IMR-90 (cell line): Measurements from ENCODE around the gene TECPR2.

Experiments
- BHLHE40 ChIP-seq: fragments of 150-350 bp; IDR thresholded peaks from 2 replicates; pipeline ENCODE4 v1.6.1; 2016; ENCODE audit warnings: mild to moderate bottlenecking, low read depth, low read length
- CEBPB ChIP-seq: IDR thresholded peaks from 2 replicates; pipeline ENCODE4 v1.6.1; 2012; ENCODE audit warnings: low read depth, low read length, improper control_type of control experiment
- CHD1 ChIP-seq: IDR thresholded peaks from 2 replicates; pipeline ENCODE4 v1.6.1; 2012; ENCODE audit warnings: low read depth, low read length, improper control_type of control experiment
- MAFK ChIP-seq: IDR thresholded peaks from 2 replicates; pipeline ENCODE4 v1.6.1; 2012; ENCODE audit warnings: low read depth, low read length, improper control_type of control experiment
- MAZ ChIP-seq: IDR thresholded peaks from 2 replicates; pipeline ENCODE4 v1.6.1; 2012; ENCODE audit warnings: low read depth, mild to moderate bottlenecking, low read length, improper control_type of control experiment, moderate library complexity, borderline replicate concordance
- MXI1 ChIP-seq: IDR thresholded peaks from 2 replicates; pipeline ENCODE4 v1.6.1; 2012; ENCODE audit warnings: low read depth, mild to moderate bottlenecking, low read length, moderate library complexity, borderline replicate concordance
- NFE2L2 ChIP-seq: fragments of 150-350 bp; IDR thresholded peaks from 2 replicates; pipeline ENCODE4 v1.6.1; 2016; ENCODE audit warnings: low read depth, mild to moderate bottlenecking, low read length
- POLR2A ChIP-seq: IDR thresholded peaks from 2 replicates; pipeline ENCODE4 v1.6.1; 2012; ENCODE audit warnings: mild to moderate bottlenecking, low read depth, low read length
- RAD21 ChIP-seq: IDR thresholded peaks from 2 replicates; pipeline ENCODE4 v1.6.1; 2012; ENCODE audit warnings: low read length, improper control_type of control experiment
- SMC3 ChIP-seq: fragments of 150-350 bp; IDR thresholded peaks from 2 replicates; pipeline ENCODE4 v1.6.1; 2016; ENCODE audit warnings: low read depth, mild to moderate bottlenecking, antibody characterized with exemption, low read length, moderate library complexity
- USF2 ChIP-seq: fragments of 150-350 bp; IDR thresholded peaks from 2 replicates; pipeline ENCODE4 v1.6.1; 2017; ENCODE audit warnings: mild to moderate bottlenecking, antibody characterized with exemption, low read length, low read depth
- TF ChIP-seq, protein P1 (sequence below): conservative IDR thresholded peaks from 2 replicates; pipeline ENCODE4 v1.5.1; 2012; ENCODE audit warnings: mild to moderate bottlenecking, low read depth, low read length, improper control_type of control experiment
- TF ChIP-seq, protein P2 (sequence below): fragments of 150-350 bp; IDR thresholded peaks from 2 replicates; pipeline ENCODE4 v1.6.1; 2016; ENCODE audit warnings: low read depth, mild to moderate bottlenecking, low read length, moderate library complexity, borderline replicate concordance

DNA sequence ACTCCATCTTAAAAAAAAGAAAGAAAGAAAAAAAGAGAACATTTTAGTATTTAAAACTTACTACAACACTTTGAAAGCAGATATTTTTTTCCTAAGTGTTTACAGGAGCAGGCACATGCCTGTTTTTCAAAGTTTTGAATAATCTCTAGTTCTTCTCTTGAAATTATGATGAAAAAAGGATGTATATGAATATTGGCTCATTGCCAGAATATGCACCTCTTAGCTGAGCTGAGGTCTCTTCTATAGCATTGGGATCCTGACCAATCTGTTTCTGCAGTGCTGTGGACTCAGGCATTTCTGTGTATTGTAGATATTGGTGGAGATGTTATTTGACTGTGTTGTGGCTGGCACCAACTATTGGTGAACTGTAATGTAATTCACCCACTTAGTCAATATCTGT, 15.0 kb downstream of the TECPR2 start:
- TF ChIP-seq POLR2A, result no peak
- TF ChIP-seq, protein P1, sequence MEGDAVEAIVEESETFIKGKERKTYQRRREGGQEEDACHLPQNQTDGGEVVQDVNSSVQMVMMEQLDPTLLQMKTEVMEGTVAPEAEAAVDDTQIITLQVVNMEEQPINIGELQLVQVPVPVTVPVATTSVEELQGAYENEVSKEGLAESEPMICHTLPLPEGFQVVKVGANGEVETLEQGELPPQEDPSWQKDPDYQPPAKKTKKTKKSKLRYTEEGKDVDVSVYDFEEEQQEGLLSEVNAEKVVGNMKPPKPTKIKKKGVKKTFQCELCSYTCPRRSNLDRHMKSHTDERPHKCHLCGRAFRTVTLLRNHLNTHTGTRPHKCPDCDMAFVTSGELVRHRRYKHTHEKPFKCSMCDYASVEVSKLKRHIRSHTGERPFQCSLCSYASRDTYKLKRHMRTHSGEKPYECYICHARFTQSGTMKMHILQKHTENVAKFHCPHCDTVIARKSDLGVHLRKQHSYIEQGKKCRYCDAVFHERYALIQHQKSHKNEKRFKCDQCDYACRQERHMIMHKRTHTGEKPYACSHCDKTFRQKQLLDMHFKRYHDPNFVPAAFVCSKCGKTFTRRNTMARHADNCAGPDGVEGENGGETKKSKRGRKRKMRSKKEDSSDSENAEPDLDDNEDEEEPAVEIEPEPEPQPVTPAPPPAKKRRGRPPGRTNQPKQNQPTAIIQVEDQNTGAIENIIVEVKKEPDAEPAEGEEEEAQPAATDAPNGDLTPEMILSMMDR, result no peak
- TF ChIP-seq RAD21, result no peak
- TF ChIP-seq MXI1, result no peak
- no peak for TF ChIP-seq MAFK
- TF ChIP-seq, protein P2, sequence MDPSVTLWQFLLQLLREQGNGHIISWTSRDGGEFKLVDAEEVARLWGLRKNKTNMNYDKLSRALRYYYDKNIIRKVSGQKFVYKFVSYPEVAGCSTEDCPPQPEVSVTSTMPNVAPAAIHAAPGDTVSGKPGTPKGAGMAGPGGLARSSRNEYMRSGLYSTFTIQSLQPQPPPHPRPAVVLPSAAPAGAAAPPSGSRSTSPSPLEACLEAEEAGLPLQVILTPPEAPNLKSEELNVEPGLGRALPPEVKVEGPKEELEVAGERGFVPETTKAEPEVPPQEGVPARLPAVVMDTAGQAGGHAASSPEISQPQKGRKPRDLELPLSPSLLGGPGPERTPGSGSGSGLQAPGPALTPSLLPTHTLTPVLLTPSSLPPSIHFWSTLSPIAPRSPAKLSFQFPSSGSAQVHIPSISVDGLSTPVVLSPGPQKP, result no peak
- TF ChIP-seq USF2, result no peak
- TF ChIP-seq CEBPB, result no peak
- TF ChIP-seq MAZ, result no peak
- TF ChIP-seq SMC3, result no peak
- no peak for TF ChIP-seq BHLHE40
- TF ChIP-seq CHD1, result no peak
- TF ChIP-seq NFE2L2, result no peak
